ENCODE results near the gene SEPTIN6.

DNA sequence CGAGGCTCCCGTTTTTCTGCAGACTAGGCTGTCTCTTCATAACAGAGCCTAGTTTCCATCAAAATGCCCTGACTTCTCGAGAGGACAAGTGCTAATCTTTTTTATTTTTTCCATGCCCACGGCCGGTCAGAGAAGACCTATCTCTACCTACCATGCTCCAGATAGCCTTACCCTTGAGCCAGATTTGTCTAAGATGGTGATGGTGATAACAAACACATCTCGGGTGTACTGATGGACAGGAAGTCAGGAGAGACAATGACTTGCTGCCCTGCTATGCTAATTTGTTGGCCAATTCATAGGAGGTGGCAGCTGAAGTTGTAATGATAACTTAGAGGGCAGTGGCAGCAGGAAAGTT is 44.6 kb downstream of the SEPTIN6 start:
- TF ChIP-seq YY1 (IDR thresholded peaks at IDR 0.05; ENCODE audit: insufficient read depth, insufficient read length), result no peak
- no peak for TF ChIP-seq ZNF274 (IDR thresholded peaks at IDR 0.05; ENCODE audit: low read depth, low read length)
